NCI-H146 treated with DMSO at 0.1 percent for 48 hours (cell line): ENCODE results near the gene TNNC2.
"Not testable (repeated sequence)": the region's sequence is repeated elsewhere in the genome, so short reads cannot be mapped to it uniquely, and the experiment has no call there.

ENCODE experiments used
- DNase-seq: peaks from one replicate; lab custom pipeline; 2025; ENCODE audit not compliant: unreplicated experiment; lab: John Stamatoyannopoulos, UW

Gene TNNC2

GRCh38 chr20:45827030-45827652 is at the start of gene TNNC2:
TNNC2 (minus strand) TSS chr20:45827312; CDS start chr20:45827248, 64 bp downstream.
- DNase-seq: no peak

GRCh38 chr20:45874576-45874975 is 47.5 kb upstream of the TNNC2 start:
- DNase-seq: no peak

- DNase-seq: not testable (repeated sequence)
Measured at GRCh38 chr20:45874104-45874481, 47.0 kb upstream of the TNNC2 start.

- no peak for DNase-seq
Measured at GRCh38 chr20:45873409-45874103, 46.4 kb upstream of the TNNC2 start.

- no peak for DNase-seq
Measured at GRCh38 chr20:45872626-45873025, 45.5 kb upstream of the TNNC2 start.

GRCh38 chr20:45867819-45868176 is 40.7 kb upstream of the TNNC2 start:
- no peak for DNase-seq

GRCh38 chr20:45867136-45867818 is 40.2 kb upstream of the TNNC2 start:
- DNase-seq: no peak

GRCh38 chr20:45866454-45866853 is 39.3 kb upstream of the TNNC2 start:
- no peak for DNase-seq

- DNase-seq: no peak
Measured at GRCh38 chr20:45863543-45864470, 36.7 kb upstream of the TNNC2 start.

- no peak for DNase-seq
Measured at GRCh38 chr20:45861221-45862075, 34.3 kb upstream of the TNNC2 start.

- DNase-seq: no peak
Measured at GRCh38 chr20:45860560-45861220, 33.6 kb upstream of the TNNC2 start.

- DNase-seq: no peak
Measured at GRCh38 chr20:45859916-45860315, 32.8 kb upstream of the TNNC2 start.

GRCh38 chr20:45857882-45858216 is 30.7 kb upstream of the TNNC2 start:
- no peak for DNase-seq

- peak; percentile 100 for DNase-seq
Measured at GRCh38 chr20:45857114-45857881, 30.2 kb upstream of the TNNC2 start, which contains the start of the genes ACOT8 and ZSWIM3. ACOT8 (minus strand) TSS chr20:45857392; CDS start chr20:45857315, 77 bp downstream. ZSWIM3 (plus strand) TSS chr20:45857614; CDS start chr20:45857826, 212 bp downstream.

- DNase-seq: no peak
Measured at GRCh38 chr20:45853484-45853883, 26.4 kb upstream of the TNNC2 start.

GRCh38 chr20:45852326-45852725 is 25.2 kb upstream of the TNNC2 start:
- no peak for DNase-seq

GRCh38 chr20:45851501-45851900 is 24.4 kb upstream of the TNNC2 start:
- no peak for DNase-seq

GRCh38 chr20:45850926-45851325 is 23.8 kb upstream of the TNNC2 start:
- no peak for DNase-seq

GRCh38 chr20:45850238-45850637 is 23.1 kb upstream of the TNNC2 start:
- no peak for DNase-seq
